Measurements from ENCODE around the gene PITX1. TPM values are rescaled to one million over a fixed set of nuclear protein-coding genes. Genes with fewer than 3 reads are reported as not detected.

The PITX1 gene
- total RNA-seq, 1 experiment from 2014 or later, result 31.0 TPM

GRCh38 chr5:135071311-135071710 is 37.3 kb upstream of the PITX1 start:
- Histone ChIP-seq H4K20me1 (ENCODE audit: insufficient read depth) (no peaks in the 10 kb centered on the region), H3K9ac (ENCODE audit: low read length) (no peak overlapping the region), H3K36me3 (ENCODE audit: control insufficient read depth in 1 of 2, insufficient read depth in 2 of 2, low read length in 2 of 2) (no peaks in the 10 kb centered on the region), H3K9me3 (ENCODE audit: control insufficient read depth in 1 of 2, insufficient read depth in 1 of 2, low read depth in 1 of 2, low read length in 2 of 2) (no peaks in the 10 kb centered on the region), H3K27ac (ENCODE audit: low read depth, low read length) (no peak overlapping the region), H3K9me2 (ENCODE audit: insufficient read depth) (no peaks in the 10 kb centered on the region), H3K4me1 (ENCODE audit: control insufficient read depth in 1 of 2, insufficient read depth in 2 of 2, low read length in 2 of 2) (no peaks in the 10 kb centered on the region), H3K4me3 (replicated peaks in 1 of 2; ENCODE audit: low read depth in 1 of 2, low read length in 2 of 2) (no peak overlapping the region), H3K79me2 (ENCODE audit: insufficient read depth, low read length) (no peaks in the 10 kb centered on the region), H2AFZ (ENCODE audit: low read depth, low read length, poor library complexity, severe bottlenecking) (no peak overlapping the region), H3K27me3 (ENCODE audit: insufficient read depth, low read length) (no peaks in the 10 kb centered on the region), H3K4me2 (ENCODE audit: low read length) (no peak overlapping the region)
- no TSS peak for BruUV-seq (replicated peaks)
- RAD21 ChIA-PET (ENCODE audit: low non-redundant PET in 1 of 2, low total read pairs in 2 of 2, uncharacterized antibody in 2 of 2, unreplicated experiment in 2 of 2), result no interaction called here
- DNase-seq (ENCODE audit: low read depth, low spot score), result no peak
- POLR2A ChIA-PET, result no interaction called here
- intact Hi-C loops (cut with micrococcal nuclease), result no loop called here
- CTCF ChIA-PET, result no interaction called here
- no peak for TF ChIP-seq ZBTB33 (IDR thresholded peaks at IDR 0.05; ENCODE audit: extremely low read depth, insufficient replicate concordance, low read length)
- TF ChIP-seq EZH2phosphoT487 (IDR thresholded peaks at IDR 0.05; ENCODE audit: borderline replicate concordance), result no peak
- no peak for TF ChIP-seq CBX3 (IDR thresholded peaks at IDR 0.05; ENCODE audit: low read depth)
- TF ChIP-seq JUND (IDR thresholded peaks at IDR 0.05), result no peak
- 0 out of 2 replicates have a peak, but pooled peaks have one; percentile 14 for ATAC-seq

GRCh38 chr5:135069895-135070657 is 36.0 kb upstream of the PITX1 start:
- Histone ChIP-seq H3K9me2 (ENCODE audit: insufficient read depth) (no peaks in the 10 kb centered on the region), H3K9me3 (ENCODE audit: control insufficient read depth in 1 of 2, insufficient read depth in 1 of 2, low read depth in 1 of 2, low read length in 2 of 2) (no peaks in the 10 kb centered on the region), H3K79me2 (ENCODE audit: insufficient read depth, low read length) (no peaks in the 10 kb centered on the region), H3K4me1 (ENCODE audit: control insufficient read depth in 1 of 2, insufficient read depth in 2 of 2, low read length in 2 of 2) (no peaks in the 10 kb centered on the region), H3K4me3 (replicated peaks in 1 of 2; ENCODE audit: low read depth in 1 of 2, low read length in 2 of 2) (no peak overlapping the region), H2AFZ (ENCODE audit: low read depth, low read length, poor library complexity, severe bottlenecking) (no peak overlapping the region), H3K27ac (ENCODE audit: low read depth, low read length) (no peak overlapping the region), H3K9ac (ENCODE audit: low read length) (no peak overlapping the region), H4K20me1 (ENCODE audit: insufficient read depth) (no peaks in the 10 kb centered on the region), H3K27me3 (ENCODE audit: insufficient read depth, low read length) (no peaks in the 10 kb centered on the region), H3K36me3 (ENCODE audit: control insufficient read depth in 1 of 2, insufficient read depth in 2 of 2, low read length in 2 of 2) (no peaks in the 10 kb centered on the region), H3K4me2 (ENCODE audit: low read length) (no peak overlapping the region)
- ATAC-seq, result no peak
- no peak for DNase-seq (ENCODE audit: low read depth, low spot score)
- BruUV-seq (replicated peaks), result no TSS peak
- ChIA-PET RAD21 (ENCODE audit: low non-redundant PET in 1 of 2, low total read pairs in 2 of 2, uncharacterized antibody in 2 of 2, unreplicated experiment in 2 of 2) (no interaction called here), CTCF (no interaction called here), POLR2A (no interaction called here)
- intact Hi-C loops (cut with micrococcal nuclease), result no loop called here
- no peak for TF ChIP-seq SRF (IDR thresholded peaks at IDR 0.05; ENCODE audit: low read depth)
- TF ChIP-seq ATF3 (IDR thresholded peaks at IDR 0.05), result no peak
- TF ChIP-seq EZH2 (IDR thresholded peaks at IDR 0.05), result no peak
- TF ChIP-seq EGR1 (IDR thresholded peaks at IDR 0.05; ENCODE audit: low read depth), result no peak
- no peak for TF ChIP-seq SIN3A (IDR thresholded peaks at IDR 0.05; ENCODE audit: low read depth)
- TF ChIP-seq MAX (IDR thresholded peaks at IDR 0.05), result no peak
- no peak for TF ChIP-seq ZFX (IDR thresholded peaks at IDR 0.05)
- no peak for TF ChIP-seq CBX3 (IDR thresholded peaks at IDR 0.05; ENCODE audit: low read depth)
- TF ChIP-seq FOSL1 (IDR thresholded peaks at IDR 0.05; ENCODE audit: low read depth), result no peak
- TF ChIP-seq ZBTB33 (IDR thresholded peaks at IDR 0.05; ENCODE audit: extremely low read depth, insufficient replicate concordance, low read length), result no peak
- no peak for TF ChIP-seq CEBPB (IDR thresholded peaks at IDR 0.05; ENCODE audit: low read depth)
